Heart left ventricle (tissue), 16 donors: ENCODE results near the gene ISL2. TPM values are rescaled to one million over a fixed set of nuclear protein-coding genes. Genes with fewer than 3 reads are reported as not detected.

Source experiments
- ATAC-seq, 4 donors: fragments of 200-7000 bp; cut with Tn5 transposase; one replicate each; pipeline ENCODE4 v1.9.1; 2020 to 2022; ENCODE audit warnings: moderate library complexity in 4 of 4, mild to moderate bottlenecking in 3 of 4, moderate number of reproducible peaks in 1 of 4
- DNase-seq, 5 donors: peaks; one replicate each; pipeline ENCODE4 v3.0.0-alpha.2; 2020
- H3K27ac ChIP-seq, 12 donors: fragments of 200-600 bp; sonication (generic) in 4 of 12; one replicate each; pipeline versions ENCODE4 v1.5.0 to v1.8.0; 2016 to 2022; ENCODE audit warnings: mild to moderate bottlenecking in 2 of 12
- H3K27me3 ChIP-seq, 9 donors: fragments of 200-600 bp; sonication (generic) in 2 of 9; one replicate each; pipeline versions ENCODE4 v1.5.1 to v1.8.0; 2016 to 2022; ENCODE audit warnings: mild to moderate bottlenecking in 3 of 9
- H3K36me3 ChIP-seq, 9 donors: fragments of 200-600 bp; sonication (generic) in 2 of 9; one replicate each; pipeline versions ENCODE4 v1.5.0 to v1.8.0; 2018 to 2022; ENCODE audit warnings: mild to moderate bottlenecking in 2 of 9
- H3K4me1 ChIP-seq, 12 donors: fragments of 200-600 bp; sonication (generic) in 4 of 12; one replicate each; pipeline versions ENCODE4 v1.5.0 to v1.8.0; 2016 to 2022; ENCODE audit warnings: mild to moderate bottlenecking in 3 of 12
- H3K4me3 ChIP-seq, 12 donors: fragments of 200-600 bp; sonication (generic) in 4 of 12; one replicate each; pipeline versions ENCODE4 v1.5.0 to v1.8.0; 2017 to 2022; ENCODE audit warnings: mild to moderate bottlenecking in 9 of 12, moderate library complexity in 4 of 12
- H3K9me3 ChIP-seq, 12 donors: fragments of 200-600 bp; sonication (generic) in 4 of 12; one replicate each; pipeline versions ENCODE4 v1.5.0 to v1.8.0; 2016 to 2022; ENCODE audit warnings: mild to moderate bottlenecking in 1 of 12
- CTCF ChIP-seq, 12 donors: fragments of 200-600 bp; sonication (generic) in 4 of 12; IDR thresholded peaks; one replicate each; pipeline versions ENCODE4 v1.5.0 to v1.8.0; 2018 to 2022; ENCODE audit warnings: antibody characterized with exemption in 12 of 12, mild to moderate bottlenecking in 5 of 12
- POLR2A ChIP-seq, 2 donors: fragments of 450-650 bp; IDR thresholded peaks; one replicate each; pipeline ENCODE4 v1.6.1; 2017; ENCODE audit warnings: antibody characterized with exemption in 2 of 2, mild to moderate bottlenecking in 2 of 2, moderate library complexity in 2 of 2
- WGBS, 4 donors: extraction: QIAGEN DNeasy Blood & Tissue Kit in 2 of 4; methylation state at CpG; one replicate each; pipeline versions ENCODE4 v1.1.5 to v1.1.7; 2013 to 2018; 5-methylcytosine and 5-hydroxymethylcytosine counted together
- intact Hi-C, 10 donors: fragments of 100-400 bp; cut with DNase I; formaldehyde crosslinking; loops; one replicate each; pipeline versions ENCODE4 v1.11.1 to v1.14.2; 2022
- polyA plus RNA-seq, 2 donors: library from polyadenylated mRNA; stranded (reverse); fragments of 200-250 nt; gene quantifications; one replicate each; pipeline ENCODE4 v1.2.3, GENCODE V29; 2013
- total RNA-seq, 9 donors: library from RNA; depleted of rRNA in 2 of 9; stranded (reverse); fragments of >200 nt in 2 of 9; fragmentation: NEBNext Ultra II Directional in 3 of 9; extraction: Animal tissue kit (Norgen Biotek cat#: 25700) in 3 of 9; gene quantifications; one replicate each; pipeline versions ENCODE4 v1.1.0 to v1.2.4, GENCODE V29; 2016 to 2023
- donor health status: ischemic (EF 13 %, LVEDD 7.1; RV severe dilation, severe dysfunction).
- donor health status: healthy with polysubstance abuse.
- donor health status: DM: no; HTN: yes; CAD: no.
- donor health status: DM: no; HTN: no; CAD: no.
- donor health status: ischemic (EF 25% LVEDD 6.9; RV normal size, moderate dysfunction).
- donor health status: ischemic (EF 25% LVEDD 5.7; RV mildly dilated, moderate dysfunction).
- donor health status: healthy.
- donor health status: DM: yes; HTN: yes; CAD: no.
- donor health status: ischemic (EF 35%, LVEDD 5.7; RV mildly dilated, moderate dysfunction).
- donor health status: nonischemic (EF 11% LVEDD 7.7; RV severe dilation, severe dysfunction).
- donor health status: DM: yes; HTN: yes; CAD: no.
- donor health status: PGD.
- donor health status: ischemic (EF 29% LVEDD 5.4; RV normal size, mild dysfunction).
- donor health status: nonischemic (EF 23%, LVEDD 6.1; RV moderate dilation, normal function).

The ISL2 gene
- total and polyA plus RNA-seq, 11 donors = not detected

GRCh38 chr15:76368122-76368621, 31.6 kb downstream of the ISL2 start:
- intact Hi-C loops = no loop called here
- no peak for TF ChIP-seq CTCF (IDR thresholded peaks at IDR 0.05)
- TF ChIP-seq POLR2A (IDR thresholded peaks at IDR 0.05) = no peak
- Histone ChIP-seq H3K9me3 (no peaks in the 10 kb centered on the region), H3K27ac (no peak overlapping the region), H3K4me1 (peaks cover 0 to 16% (median 6%) of the 10 kb centered on the region in 12 donors), H3K4me3 (peak overlapping the region in 2 of 12 donors; percentile 14 to 24), H3K27me3 (no peaks in the 10 kb centered on the region), H3K36me3 (peaks cover 0 to 11% (median 3%) of the 10 kb centered on the region in 9 donors)
- WGBS, 4 donors = 45 to 58% (median 56%) methylated on average over 11 of the region's 11 CpGs
- ATAC-seq (peak; percentile 24 to 65 (median 40)), DNase-seq (no peak)

GRCh38 chr15:76376029-76376428, 39.5 kb downstream of the ISL2 start:
- DNase-seq (peak in 4 of 5 donors; percentile 9 to 48 (median 38)), ATAC-seq (peak in 3 of 4 donors; percentile 69 to 86 (median 77))

GRCh38 chr15:76376816-76377215, 40.2 kb downstream of the ISL2 start:
- TF ChIP-seq CTCF (IDR thresholded peaks at IDR 0.05) (no peak), POLR2A (IDR thresholded peaks at IDR 0.05) (no peak)
- H3K4me1 ChIP-seq = peaks cover 0 to 4% (median 0%) of the 10 kb centered on the region in 12 donors
- no peaks in the 10 kb centered on the region for H3K9me3 ChIP-seq
- intact Hi-C loops = no loop called here
- H3K4me3 ChIP-seq = no peak overlapping the region
- DNase-seq (no peak), ATAC-seq (no peak)
- no peaks in the 10 kb centered on the region for H3K27me3 ChIP-seq
- WGBS, 4 donors = 89 to 93% (median 91%) methylated on average over 8 of the region's 8 CpGs
- H3K36me3 ChIP-seq = peaks cover 0 to 39% (median 15%) of the 10 kb centered on the region in 9 donors
- no peak overlapping the region for H3K27ac ChIP-seq

More at GRCh38 chr15:76376029-76376428, 39.5 kb downstream of the ISL2 start:
- H3K4me3 ChIP-seq = no peak overlapping the region
- H3K4me1 ChIP-seq = peaks cover 0 to 4% (median 0%) of the 10 kb centered on the region in 12 donors
- TF ChIP-seq CTCF (IDR thresholded peaks at IDR 0.05) (no peak), POLR2A (IDR thresholded peaks at IDR 0.05) (no peak)
- H3K27me3 ChIP-seq = no peaks in the 10 kb centered on the region
- WGBS, 4 donors = 67 to 81% (median 80%) methylated on average over 3 of the region's 3 CpGs
- H3K27ac ChIP-seq = peak overlapping the region in 1 of 12 donors; percentile 0
- peaks cover 0 to 32% (median 13%) of the 10 kb centered on the region in 9 donors for H3K36me3 ChIP-seq
- intact Hi-C loops = no loop called here
- no peaks in the 10 kb centered on the region for H3K9me3 ChIP-seq

- no peak overlapping the region for H3K27ac ChIP-seq
- H3K27me3 ChIP-seq = no peaks in the 10 kb centered on the region
- no peaks in the 10 kb centered on the region for H3K9me3 ChIP-seq
- WGBS, 4 donors = 58 to 68% (median 64%) methylated on average over 2 of the region's 2 CpGs
- ATAC-seq (no peak), DNase-seq (no peak)
- peaks cover 0 to 39% (median 12%) of the 10 kb centered on the region in 9 donors for H3K36me3 ChIP-seq
- H3K4me1 ChIP-seq = peaks cover 0 to 4% (median 0%) of the 10 kb centered on the region in 12 donors
- intact Hi-C loops = no loop called here
- no peak overlapping the region for H3K4me3 ChIP-seq
- TF ChIP-seq POLR2A (IDR thresholded peaks at IDR 0.05) (no peak), CTCF (IDR thresholded peaks at IDR 0.05) (no peak)
These were observed 40.6 kb downstream of the ISL2 start for GRCh38 chr15:76377217-76377616.
